SW480 (cell line): ENCODE data around the gene PPIE.

Experiments used
- DNase-seq: peaks from one replicate; pipeline ENCODE4 v3.0.0-alpha.2; 2016; ENCODE audit warnings: low spot score

The PPIE gene

GRCh38 chr1:39738622-39739366 is at the start of gene PPIE:
TSS of gene PPIE (plus strand) at chr1:39738882. CDS start at chr1:39738901, 19 bp downstream.
- DNase-seq = peak; percentile 86

GRCh38 chr1:39689214-39689613 is 49.5 kb upstream of the PPIE start:
- no peak for DNase-seq

GRCh38 chr1:39689635-39690034 is 49.0 kb upstream of the PPIE start:
- no peak for DNase-seq

GRCh38 chr1:39690225-39690624 is 48.5 kb upstream of the PPIE start:
- DNase-seq = no peak

GRCh38 chr1:39690794-39691382 is 47.8 kb upstream of the PPIE start:
- DNase-seq = no peak

- peak; percentile 86 for DNase-seq
These were observed 47.1 kb upstream of the PPIE start, which contains the start of gene HPCAL4 for GRCh38 chr1:39691383-39692151. TSS of gene HPCAL4 (minus strand) at chr1:39691433. CDS start at chr1:39684603, 6,830 bp downstream.

- no peak for DNase-seq
These were observed 46.3 kb upstream of the PPIE start for GRCh38 chr1:39692152-39693074.

GRCh38 chr1:39694026-39694425 is 44.7 kb upstream of the PPIE start:
- no peak for DNase-seq

- no peak for DNase-seq
These were observed 43.7 kb upstream of the PPIE start for GRCh38 chr1:39695016-39695415.

- no peak for DNase-seq
These were observed 42.2 kb upstream of the PPIE start for GRCh38 chr1:39696448-39696847.

- DNase-seq = no peak
These were observed 40.1 kb upstream of the PPIE start for GRCh38 chr1:39698568-39698967.

- DNase-seq = no peak
These were observed 39.3 kb upstream of the PPIE start for GRCh38 chr1:39699419-39699818.

- no peak for DNase-seq
These were observed 38.3 kb upstream of the PPIE start for GRCh38 chr1:39700348-39700747.

GRCh38 chr1:39701049-39701439 is 37.6 kb upstream of the PPIE start:
- no peak for DNase-seq

GRCh38 chr1:39704757-39705156 is 33.9 kb upstream of the PPIE start:
- no peak for DNase-seq

- DNase-seq = no peak
These were observed 31.2 kb upstream of the PPIE start for GRCh38 chr1:39707506-39707905.

- DNase-seq = no peak
These were observed 27.3 kb upstream of the PPIE start for GRCh38 chr1:39711104-39711965.

- DNase-seq = no peak
These were observed 26.7 kb upstream of the PPIE start for GRCh38 chr1:39711966-39712340.

GRCh38 chr1:39713557-39713956 is 25.1 kb upstream of the PPIE start:
- no peak for DNase-seq

- DNase-seq = no peak
These were observed 20.9 kb upstream of the PPIE start for GRCh38 chr1:39717809-39718208.
